Stimulated activated CD4-positive, alpha-beta T cell treated with anti-CD3 and anti-CD28 coated beads, Interleukin-4, amount 100 ng/mL, for 1 hour (primary cell): ENCODE data around the gene SUN2.

Experiments used
- DNase-seq: peaks from one replicate; pipeline ENCODE4 v3.0.0-alpha.2; 2020

SUN2 gene

DNA sequence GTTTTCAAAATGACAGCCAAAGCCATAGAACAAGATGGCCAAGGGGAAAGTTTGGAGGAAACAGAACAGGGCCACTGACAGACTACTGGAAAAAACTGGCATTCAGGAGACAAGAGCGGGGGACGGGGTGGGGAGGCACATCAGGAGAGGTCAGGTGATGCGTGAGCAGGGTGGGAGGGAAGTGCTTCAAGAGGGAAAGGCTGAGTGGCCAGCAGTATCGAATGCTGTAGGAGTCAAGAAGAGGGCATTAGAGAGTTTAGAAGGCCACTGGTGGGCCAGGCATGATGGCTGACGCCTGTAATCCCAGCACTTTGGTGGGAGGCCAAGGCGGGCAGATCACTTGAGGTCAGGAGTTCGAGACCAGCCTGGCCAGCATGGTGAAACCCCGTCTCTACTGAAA is 41.9 kb downstream of the SUN2 start:
- DNase-seq = no peak

DNA sequence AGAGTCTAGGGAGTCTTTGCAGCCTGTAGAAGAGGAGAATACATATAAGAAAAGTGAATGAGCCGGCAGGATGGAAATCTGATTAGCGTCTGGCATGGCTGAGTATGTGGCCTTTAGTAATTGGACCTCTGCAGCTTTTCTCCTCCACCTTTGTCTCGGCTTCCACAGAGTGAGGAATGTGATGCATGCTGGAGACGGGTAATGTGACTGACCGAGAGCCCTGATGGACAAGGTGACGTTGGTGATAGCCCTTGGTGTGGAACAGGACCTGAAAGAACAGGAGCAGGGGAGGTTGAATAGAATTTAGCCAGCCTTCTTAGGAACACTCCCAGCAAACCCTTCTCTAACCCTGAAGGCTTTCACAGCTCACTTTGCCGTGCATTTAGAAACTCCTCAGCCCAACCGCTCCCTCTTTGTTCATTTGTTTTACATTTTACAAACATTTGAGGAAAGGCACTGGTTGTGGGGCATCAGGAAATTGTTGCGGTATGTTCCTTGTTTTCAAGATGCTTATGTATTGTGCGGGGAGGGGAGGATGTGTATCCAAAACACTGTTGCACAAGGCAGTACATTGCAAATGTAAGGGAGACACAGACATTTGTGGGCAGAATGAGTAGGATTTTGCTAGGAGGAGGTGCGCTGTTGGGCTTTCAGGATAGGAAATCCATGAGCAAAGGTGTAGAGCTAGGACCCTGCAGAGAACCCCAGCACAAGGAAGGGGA is 43.2 kb downstream of the SUN2 start:
- DNase-seq = no peak

DNA sequence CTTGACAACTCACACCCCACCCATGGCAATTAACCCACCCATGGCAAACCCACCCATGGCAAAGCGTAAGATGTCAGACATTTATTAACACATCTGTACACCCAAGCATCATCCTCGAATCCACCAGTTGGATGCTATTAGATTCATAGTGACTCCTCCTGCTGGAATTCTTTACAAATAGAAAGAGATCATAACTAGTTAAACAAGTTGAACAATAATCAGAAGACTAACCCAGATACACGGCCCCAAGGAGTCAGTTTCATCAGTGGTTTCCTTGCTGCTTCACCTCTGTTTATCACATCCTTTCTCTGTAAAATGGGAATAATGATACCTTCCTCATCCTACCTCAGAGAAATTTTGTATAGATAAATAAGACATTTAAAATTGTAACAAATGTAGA is 44.9 kb downstream of the SUN2 start:
- no peak for DNase-seq

GRCh38 chr22:38710351-38710750 is 45.4 kb downstream of the SUN2 start:
- DNase-seq = no peak

- DNase-seq = no peak
These were observed 46.5 kb downstream of the SUN2 start for GRCh38 chr22:38709306-38709705.

DNA sequence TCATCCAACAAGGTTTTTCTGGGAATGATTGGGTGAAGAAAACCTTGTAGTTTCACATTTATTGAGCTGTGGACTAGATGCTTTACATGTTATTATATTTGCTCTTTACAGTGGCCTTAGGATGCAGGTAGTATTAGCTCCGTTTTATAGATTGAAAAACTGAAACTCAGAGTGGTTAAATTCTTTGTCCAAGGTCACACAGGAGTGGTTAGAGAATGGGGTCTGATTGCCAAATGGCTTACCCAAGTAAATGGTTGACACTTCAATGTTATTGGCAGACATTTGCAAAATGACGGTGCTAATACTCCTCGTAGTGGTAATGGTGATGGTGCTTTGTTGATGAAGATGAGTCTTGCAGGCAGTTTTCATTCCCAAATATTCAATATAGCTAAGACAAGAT is 47.8 kb downstream of the SUN2 start:
- no peak for DNase-seq

GRCh38 chr22:38707346-38707745 is 48.5 kb downstream of the SUN2 start:
- no peak for DNase-seq

- no peak for DNase-seq
These were observed 49.0 kb downstream of the SUN2 start for GRCh38 chr22:38706901-38707195.

DNA sequence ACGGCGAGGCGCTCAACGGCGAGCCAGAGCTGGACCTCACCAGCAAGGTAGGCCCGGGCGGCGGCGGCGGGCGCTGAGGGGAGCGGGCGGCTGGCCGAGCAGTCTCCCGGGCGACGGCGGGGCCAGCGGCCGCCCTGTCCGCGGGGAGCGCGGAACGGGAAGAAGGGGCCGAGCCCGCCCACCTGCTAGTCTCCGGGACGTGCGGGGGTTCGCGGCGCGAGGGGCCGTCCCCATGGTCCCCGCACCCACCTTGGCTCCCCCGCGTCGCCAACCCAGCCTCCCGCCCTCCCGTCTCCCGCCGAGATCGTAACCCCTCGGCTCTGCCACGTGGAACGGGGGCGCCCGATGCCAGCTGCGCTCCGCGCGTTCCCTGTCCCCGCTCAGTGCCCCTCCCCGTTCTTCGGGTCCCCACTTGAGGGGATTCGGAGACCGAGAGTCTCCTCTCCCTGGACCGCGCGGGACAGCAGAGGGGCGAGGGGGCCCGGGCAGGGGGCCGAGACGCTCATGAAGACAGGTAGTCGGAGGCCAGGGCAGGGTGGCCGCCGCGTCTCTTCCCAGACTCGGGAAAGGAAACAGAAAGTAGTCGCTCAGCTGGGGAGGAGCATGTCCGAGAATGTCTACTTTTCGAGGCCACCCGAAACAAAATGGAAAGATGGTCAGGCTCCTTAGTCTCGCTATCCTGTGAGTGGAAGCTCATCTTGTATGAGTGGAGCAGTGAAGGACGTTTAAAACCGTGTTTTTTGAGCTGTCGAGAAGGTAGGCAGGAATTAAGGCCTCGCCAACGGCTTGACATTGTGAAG is 49.5 kb downstream of the SUN2 start:
- peak; percentile 47 for DNase-seq

DNA sequence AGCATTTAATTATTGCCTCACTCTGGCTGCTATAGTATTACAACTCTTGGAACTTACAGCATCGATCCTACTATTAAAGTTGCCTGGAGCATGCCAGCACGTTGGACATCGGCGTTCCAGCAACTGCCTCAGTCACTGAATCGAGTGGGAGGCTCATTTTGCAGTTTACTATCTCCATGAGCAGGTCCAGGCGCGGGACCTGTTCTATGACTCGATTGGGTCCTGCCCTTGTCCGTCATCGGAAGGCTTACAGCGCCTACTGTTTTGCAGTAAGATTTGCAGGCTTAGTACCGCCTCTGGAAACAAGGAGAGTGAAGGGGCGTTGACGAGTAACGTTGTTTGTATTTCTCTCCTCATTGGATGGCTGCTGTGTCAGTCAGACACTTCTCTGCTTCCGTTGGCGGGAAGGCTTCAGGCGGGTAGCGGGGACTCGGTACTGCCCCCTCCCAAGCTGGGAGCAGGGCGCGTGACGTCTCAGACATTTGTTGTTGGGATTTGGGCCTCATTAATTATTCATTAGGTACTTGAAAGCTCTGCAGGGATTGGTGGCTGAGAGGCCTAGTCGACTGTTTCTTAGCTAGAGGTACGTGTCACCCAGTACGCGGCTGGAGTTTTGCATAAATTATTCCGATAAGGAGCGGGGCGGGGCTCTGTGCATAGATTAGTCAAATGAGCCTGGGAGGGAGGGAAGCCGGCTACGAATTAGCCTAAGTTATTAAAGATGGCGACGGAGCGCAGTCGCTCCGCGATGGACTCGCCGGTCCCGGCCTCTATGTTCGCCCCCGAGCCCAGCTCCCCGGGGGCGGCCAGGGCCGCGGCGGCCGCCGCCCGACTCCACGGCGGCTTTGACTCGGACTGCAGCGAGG is 50.3 kb downstream of the SUN2 start, which contains the start of gene GTPBP1:
GTPBP1 (plus strand) TSS at position 710 of the 866 bp plus-strand sequence; CDS start at position 722, 12 bp downstream.
- DNase-seq = peak; percentile 91

DNA sequence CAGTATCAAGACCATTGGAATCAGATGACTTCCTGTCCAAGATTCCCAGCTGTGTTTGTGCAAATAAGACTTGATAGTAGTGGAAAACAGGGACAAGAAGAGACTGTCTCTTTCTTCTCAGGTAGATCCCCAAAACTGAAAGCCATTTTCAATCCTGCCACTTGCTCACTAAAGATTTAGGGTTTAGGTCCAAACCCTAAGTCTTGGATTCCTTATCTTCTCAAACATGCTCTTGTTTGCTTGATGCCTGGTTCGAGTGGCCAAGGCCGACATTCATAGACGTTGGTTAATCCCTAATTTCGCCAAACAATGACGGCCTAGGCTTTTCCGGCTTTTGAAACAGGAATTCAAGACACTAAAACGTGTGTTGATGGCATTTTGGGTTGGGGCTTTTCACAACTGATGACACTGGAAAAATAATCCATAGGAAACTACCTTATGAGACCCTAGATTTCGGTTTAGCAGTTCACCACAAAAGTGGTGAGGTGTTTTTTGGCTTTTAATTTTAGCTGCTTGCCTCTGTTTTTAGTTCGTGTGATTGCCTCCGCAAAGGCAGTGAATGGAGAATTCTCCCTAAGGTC is 51.1 kb downstream of the SUN2 start:
- no peak for DNase-seq

DNA sequence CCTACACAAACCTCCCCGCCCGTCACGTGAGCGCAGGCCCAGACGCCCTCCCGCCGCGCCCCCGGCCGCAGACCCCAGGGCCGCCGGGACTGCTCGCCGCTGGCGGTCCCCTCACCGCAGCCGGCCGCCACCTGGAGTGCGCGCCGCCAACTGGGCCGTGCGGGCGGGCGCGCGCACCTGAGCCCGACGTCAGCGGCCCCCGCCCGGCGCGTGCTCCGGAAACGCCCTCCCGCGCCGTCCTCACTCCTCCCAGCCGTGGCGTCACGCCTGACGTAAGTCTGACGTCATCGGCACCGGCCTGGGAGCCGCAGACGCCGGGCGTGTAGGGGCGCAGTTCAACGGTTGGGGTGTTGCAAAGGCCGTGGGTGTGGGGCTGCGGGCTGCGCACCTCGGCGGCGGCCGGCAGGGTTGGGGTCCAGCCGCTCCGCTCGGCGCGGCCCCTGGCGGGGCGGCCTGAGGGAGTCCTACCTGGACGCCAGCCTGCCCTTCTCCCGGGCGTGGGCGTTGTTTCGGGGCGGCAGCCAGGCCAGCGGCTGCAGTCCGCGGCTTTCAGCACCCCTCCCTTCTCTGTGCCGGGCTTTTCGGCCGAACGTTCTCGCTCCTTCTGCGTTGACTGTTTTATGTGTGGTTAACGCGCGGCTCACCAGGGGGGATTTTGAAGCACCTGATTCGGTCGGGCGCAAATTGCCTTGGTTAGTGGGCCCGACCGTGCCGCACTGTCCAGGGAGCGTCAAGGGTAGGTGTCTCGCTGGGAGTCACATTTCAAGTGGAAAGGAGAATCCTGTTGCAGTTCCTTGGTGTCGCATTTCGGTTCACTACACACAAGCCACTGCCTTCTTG is 54.8 kb downstream of the SUN2 start, which contains the start of gene JOSD1:
JOSD1 (minus strand) TSS at position 155 of the 840 bp plus-strand sequence. CDS start 956 bp downstream, outside the sequence.
- DNase-seq = peak; percentile 98

GRCh38 chr22:38700270-38700788 is 55.5 kb downstream of the SUN2 start:
- no peak for DNase-seq

DNA sequence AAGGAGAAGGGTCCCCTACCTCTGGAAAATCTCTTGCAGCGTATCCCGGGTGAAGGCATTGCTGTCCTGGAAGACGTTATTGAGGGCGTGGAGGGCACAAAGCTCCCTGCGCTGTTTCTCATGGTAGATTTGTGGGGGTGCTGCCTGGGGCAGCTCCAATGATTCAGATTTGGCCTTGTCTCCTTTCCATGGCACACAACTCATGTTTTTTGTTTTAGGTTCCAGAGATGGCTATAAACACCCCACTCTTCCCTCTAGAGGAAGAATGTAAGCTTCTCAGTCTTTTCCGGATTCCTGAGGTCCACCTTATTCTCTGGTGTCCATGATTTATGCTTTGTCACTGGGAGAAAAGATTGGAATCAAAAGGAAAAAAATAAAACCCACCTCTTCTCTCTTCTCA is 56.0 kb downstream of the SUN2 start:
- DNase-seq = no peak

- no peak for DNase-seq
These were observed 56.7 kb downstream of the SUN2 start for GRCh38 chr22:38699143-38699542.

DNA sequence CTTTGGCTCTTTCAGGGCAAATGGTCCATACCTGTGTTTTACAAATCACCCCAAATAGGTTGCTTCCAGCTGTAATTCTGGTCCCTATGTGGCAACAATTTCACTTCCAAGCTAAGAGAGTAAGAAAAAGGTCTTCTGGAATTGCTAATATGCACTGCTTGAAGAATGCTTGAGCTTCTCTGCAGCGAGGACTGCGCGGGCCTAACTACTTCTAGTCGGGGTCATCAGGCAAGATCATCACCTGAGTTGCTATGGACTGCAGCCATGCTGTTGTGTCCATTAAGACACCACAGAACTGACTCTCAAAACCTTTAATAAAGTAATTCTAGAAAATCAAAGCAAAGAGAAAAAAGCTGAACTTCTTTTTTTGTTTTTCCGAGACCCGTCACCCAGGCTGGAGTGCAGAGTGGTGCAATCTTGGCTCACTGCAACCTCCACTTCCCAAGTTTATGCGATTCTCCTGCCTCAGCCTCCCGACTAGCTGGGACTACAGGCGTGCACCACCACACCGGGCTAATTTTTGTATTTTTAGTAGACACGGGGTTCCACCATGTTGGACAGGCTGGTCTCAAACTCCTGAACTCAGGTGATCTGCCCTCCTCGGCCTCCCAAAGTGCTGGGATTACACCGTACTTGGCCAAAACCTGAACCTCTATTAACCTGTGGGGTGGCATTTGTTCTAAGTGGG is 57.2 kb downstream of the SUN2 start:
- no peak for DNase-seq

GRCh38 chr22:38697425-38698089 is 58.2 kb downstream of the SUN2 start:
- DNase-seq = no peak

- peak; percentile 26 for DNase-seq
These were observed 59.0 kb downstream of the SUN2 start for GRCh38 chr22:38696606-38697424.

DNA sequence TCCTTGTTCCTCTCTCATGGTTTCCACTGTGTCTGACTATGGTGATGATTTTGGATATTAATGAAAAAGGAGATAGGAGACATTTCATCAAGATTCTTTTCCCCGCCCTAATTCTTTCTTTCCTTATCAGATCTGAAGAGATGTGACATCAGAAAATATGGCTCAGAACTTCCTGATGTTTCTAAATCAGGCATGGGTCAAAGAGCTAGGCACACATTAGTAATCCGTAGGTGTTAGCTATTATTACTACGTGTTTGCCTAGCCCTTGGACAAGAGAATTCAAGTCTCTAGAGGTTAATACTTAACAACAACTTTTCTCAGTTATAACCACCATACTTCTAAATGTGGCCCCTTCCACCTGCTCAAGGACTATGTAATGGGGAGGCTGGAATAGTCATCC is 60.9 kb downstream of the SUN2 start:
- DNase-seq = no peak

GRCh38 chr22:38694049-38694448 is 61.7 kb downstream of the SUN2 start:
- DNase-seq = no peak
